Activated effector memory CD4-positive, alpha-beta T cell treated with Interleukin-2 at 50 U/mL for 16 hours (primary cell): ENCODE measurements around the gene AASS.

Source experiments
- DNase-seq: peaks from one replicate; pipeline ENCODE4 v3.0.0-alpha.2; 2020

Gene AASS

GRCh38 chr7:122035876-122036275 lies 108.2 kb downstream of the AASS start:
- DNase-seq: no peak

- DNase-seq: no peak
Observed at GRCh38 chr7:122033641-122034040, 110.4 kb downstream of the AASS start.

- DNase-seq: no peak
Observed at GRCh38 chr7:122027058-122027457, 117.0 kb downstream of the AASS start.
